ENCODE results near the gene KLF18. TPM values are rescaled to one million over a fixed set of nuclear protein-coding genes. Genes with fewer than 3 reads are reported as not detected.

KLF18 gene
- total RNA-seq, 1 experiment from 2014 or later, result 0.07 TPM

GRCh38 chr1:44111861-44112260, 29.6 kb downstream of the KLF18 start (continued):
- TF ChIP-seq EZH2 (IDR thresholded peaks at IDR 0.05) (no peak), SRF (IDR thresholded peaks at IDR 0.05; ENCODE audit: low read depth) (no peak), FOSL1 (IDR thresholded peaks at IDR 0.05; ENCODE audit: low read depth) (no peak), RAD21 (IDR thresholded peaks at IDR 0.05; ENCODE audit: low read depth) (no peak), ZNF274 (IDR thresholded peaks at IDR 0.05; ENCODE audit: low read depth, low read length) (no peak), CTCF (IDR thresholded peaks at IDR 0.05 in 2 of 3, conservative IDR thresholded peaks at IDR 0.05 in 1 of 3; ENCODE audit: borderline replicate concordance in 1 of 3, insufficient read depth in 1 of 3, low read depth in 2 of 3, low read length in 2 of 3) (no peak)

DNA sequence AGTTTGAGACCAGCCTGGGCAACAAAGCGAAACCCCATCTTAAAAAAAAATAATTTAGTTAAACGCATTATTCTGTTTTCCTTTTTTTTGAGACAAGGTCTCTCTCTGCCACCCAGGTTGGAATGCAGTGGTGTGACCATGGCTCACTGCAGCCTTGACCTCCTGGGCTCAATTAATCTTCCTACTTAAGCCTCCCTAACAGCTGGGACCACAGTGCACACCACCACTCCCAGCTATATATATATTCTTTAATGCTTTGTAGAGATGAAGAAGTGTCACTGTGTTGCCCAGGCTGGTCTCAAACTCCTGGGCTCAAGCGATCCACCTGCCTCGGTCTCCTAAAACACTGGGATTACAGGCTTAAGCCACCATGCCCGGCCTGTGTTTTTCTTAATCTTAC, 30.5 kb downstream of the KLF18 start:
- intact Hi-C loops (cut with micrococcal nuclease), result no loop called here
- no peak for DNase-seq (ENCODE audit: low read depth, low spot score)
- no TSS peak for BruUV-seq (replicated peaks)
- H3K36me3 ChIP-seq (ENCODE audit: control insufficient read depth in 1 of 2, insufficient read depth in 2 of 2, low read length in 2 of 2), result no peaks in the 10 kb centered on the region
- H3K9ac ChIP-seq (ENCODE audit: low read length), result no peak overlapping the region
- no peak overlapping the region for H2AFZ ChIP-seq (ENCODE audit: low read depth, low read length, poor library complexity, severe bottlenecking)
- H3K79me2 ChIP-seq (ENCODE audit: insufficient read depth, low read length), result no peaks in the 10 kb centered on the region
- peaks cover 5% of the 10 kb centered on the region; the same call in 1 of the 2 replicates for H3K27me3 ChIP-seq (ENCODE audit: insufficient read depth, low read length)
- no peaks in the 10 kb centered on the region for H4K20me1 ChIP-seq (ENCODE audit: insufficient read depth)
- CTCF ChIA-PET, result no interaction called here
- POLR2A ChIA-PET, result no interaction called here
- RAD21 ChIA-PET (ENCODE audit: low non-redundant PET in 1 of 2, low total read pairs in 2 of 2, uncharacterized antibody in 2 of 2, unreplicated experiment in 2 of 2), result no interaction called here
- no peaks in the 10 kb centered on the region for H3K9me3 ChIP-seq (ENCODE audit: control insufficient read depth in 1 of 2, insufficient read depth in 1 of 2, low read depth in 1 of 2, low read length in 2 of 2)
- H3K4me2 ChIP-seq (ENCODE audit: low read length), result no peak overlapping the region
- no peak for ATAC-seq
- no peak overlapping the region for H3K4me3 ChIP-seq (replicated peaks in 1 of 2; ENCODE audit: low read depth in 1 of 2, low read length in 2 of 2)
- 0 out of 4 replicates have a peak, but pooled peaks cover 0 to 3% of the 10 kb centered on the region in 2 experiments for H3K4me1 ChIP-seq (ENCODE audit: control insufficient read depth in 1 of 2, insufficient read depth in 2 of 2, low read length in 2 of 2)
- no peaks in the 10 kb centered on the region for H3K9me2 ChIP-seq (ENCODE audit: insufficient read depth)
- no peak overlapping the region for H3K27ac ChIP-seq (ENCODE audit: low read depth, low read length)
- TF ChIP-seq ZNF274 (IDR thresholded peaks at IDR 0.05; ENCODE audit: low read depth, low read length), result no peak
- no peak for TF ChIP-seq TCF7L2 (IDR thresholded peaks at IDR 0.05; ENCODE audit: borderline replicate concordance, extremely low read depth, insufficient read depth, insufficient read length)
- no peak for TF ChIP-seq EZH2phosphoT487 (IDR thresholded peaks at IDR 0.05; ENCODE audit: borderline replicate concordance)
- no peak for TF ChIP-seq CBX3 (IDR thresholded peaks at IDR 0.05; ENCODE audit: low read depth)
- TF ChIP-seq CTCF (IDR thresholded peaks at IDR 0.05 in 2 of 3, conservative IDR thresholded peaks at IDR 0.05 in 1 of 3; ENCODE audit: borderline replicate concordance in 1 of 3, insufficient read depth in 1 of 3, low read depth in 2 of 3, low read length in 2 of 3), result no peak
- no peak for TF ChIP-seq SP1 (IDR thresholded peaks at IDR 0.05; ENCODE audit: low read depth)
- no peak for TF ChIP-seq ZBTB33 (IDR thresholded peaks at IDR 0.05; ENCODE audit: extremely low read depth, insufficient replicate concordance, low read length)
- TF ChIP-seq MAX (IDR thresholded peaks at IDR 0.05), result no peak
- TF ChIP-seq RAD21 (IDR thresholded peaks at IDR 0.05; ENCODE audit: low read depth), result no peak
- TF ChIP-seq SRF (IDR thresholded peaks at IDR 0.05; ENCODE audit: low read depth), result no peak
- no peak for TF ChIP-seq ATF3 (IDR thresholded peaks at IDR 0.05)
- TF ChIP-seq JUND (IDR thresholded peaks at IDR 0.05), result no peak
- TF ChIP-seq POLR2AphosphoS5 (IDR thresholded peaks at IDR 0.05; ENCODE audit: low read depth, low read length), result no peak
- TF ChIP-seq ELF1 (IDR thresholded peaks at IDR 0.05; ENCODE audit: borderline replicate concordance, low read depth), result no peak
